Gastroesophageal sphincter (tissue), 4 donors: ENCODE measurements around the gene SLC49A3. TPM values are rescaled to one million over a fixed set of nuclear protein-coding genes. Genes with fewer than 3 reads are reported as not detected.

Experiments
- ATAC-seq: fragments of 150-250 bp; one replicate; pipeline ENCODE4 v1.9.1; 2016; ENCODE audit warnings: mild to moderate bottlenecking, moderate library complexity
- H3K27ac ChIP-seq, 4 donors: fragments of 200-600 bp; sonication (generic) in 3 of 4; 1 replicate in 3 of 4; 2 replicates in 1 of 4; pipeline ENCODE4 v1.5.1; 2016 to 2019
- H3K27me3 ChIP-seq: fragments of 200-600 bp; sonication (generic); one replicate; pipeline ENCODE4 v1.5.1; 2019
- H3K36me3 ChIP-seq, 2 donors: fragments of 200-600 bp; sonication (generic); one replicate each; pipeline ENCODE4 v1.5.1; 2019; ENCODE audit warnings: control low read depth in 1 of 2
- H3K4me1 ChIP-seq, 3 donors: fragments of 200-600 bp; sonication (generic); 1 replicate in 2 of 3; 2 replicates in 1 of 3; pipeline ENCODE4 v1.5.1; 2016 to 2019; ENCODE audit warnings: control low read depth in 2 of 3
- H3K4me3 ChIP-seq, 2 donors: fragments of 200-600 bp; sonication (generic); one replicate each; pipeline ENCODE4 v1.5.1; 2019; ENCODE audit warnings: mild to moderate bottlenecking in 1 of 2, moderate library complexity in 1 of 2
- H3K9me3 ChIP-seq, 3 donors: fragments of 200-600 bp; sonication (generic); one replicate each; pipeline ENCODE4 v1.5.1; 2017 to 2019; ENCODE audit warnings: control low read depth in 2 of 3
- CTCF ChIP-seq, 4 experiments: fragments of 200-600 bp in 2 of 4; fragments of 450-650 bp in 2 of 4; sonication (generic) in 1 of 4; IDR thresholded peaks; one replicate each; pipeline ENCODE4 v1.5.1; 2017 to 2019; ENCODE audit warnings: antibody characterized with exemption in 4 of 4, mild to moderate bottlenecking in 2 of 4, moderate library complexity in 2 of 4
- EP300 ChIP-seq: sonication (generic); formaldehyde crosslinking; IDR thresholded peaks from one replicate; pipeline ENCODE4 v1.6.1; 2017; ENCODE audit warnings: antibody characterized with exemption, mild to moderate bottlenecking
- POLR2A ChIP-seq, 2 donors: fragments of 450-650 bp; IDR thresholded peaks; one replicate each; pipeline ENCODE4 v1.6.1; 2017; ENCODE audit warnings: antibody characterized with exemption in 2 of 2, mild to moderate bottlenecking in 2 of 2, moderate library complexity in 1 of 2
- POLR2AphosphoS5 ChIP-seq: sonication (generic); formaldehyde crosslinking; IDR thresholded peaks from one replicate; pipeline ENCODE4 v1.6.1; 2017; ENCODE audit warnings: antibody characterized with exemption
- WGBS, 2 donors: methylation state at CpG; one replicate each; pipeline ENCODE4 v1.1.5; 2018; ENCODE audit warnings: low coverage in 1 of 2; 5-methylcytosine and 5-hydroxymethylcytosine counted together
- total RNA-seq, 4 donors: library from RNA; depleted of rRNA; stranded (reverse); fragments of >200 nt; gene quantifications; one replicate each; pipeline ENCODE4 v1.1.0, GENCODE V29; 2016

The SLC49A3 gene
- total RNA-seq, 4 donors from 2014 or later: 5.2 to 8.7 (median 7.8) TPM

GRCh38 chr4:683247-683897 lies 5.6 kb downstream of the SLC49A3 start:
- no peak overlapping the region for H3K4me3 ChIP-seq
- H3K4me1 ChIP-seq: peaks cover 0 to 57% (median 30%) of the 10 kb centered on the region in 3 donors
- no peak for ATAC-seq
- peak overlapping the region in 1 of 4 donors; percentile 29 for H3K27ac ChIP-seq
- H3K27me3 ChIP-seq: peaks cover 82% of the 10 kb centered on the region
- no peaks in the 10 kb centered on the region for H3K9me3 ChIP-seq
- no peak for TF ChIP-seq CTCF (IDR thresholded peaks at IDR 0.05)
- TF ChIP-seq EP300: no peak
- TF ChIP-seq POLR2A (IDR thresholded peaks at IDR 0.05): no peak
- no peak for TF ChIP-seq POLR2AphosphoS5
- H3K36me3 ChIP-seq: no peaks in the 10 kb centered on the region
- 20 to 76% methylated on average over 2 to 5 of the region's 25 CpGs for WGBS, 2 donors

DNA sequence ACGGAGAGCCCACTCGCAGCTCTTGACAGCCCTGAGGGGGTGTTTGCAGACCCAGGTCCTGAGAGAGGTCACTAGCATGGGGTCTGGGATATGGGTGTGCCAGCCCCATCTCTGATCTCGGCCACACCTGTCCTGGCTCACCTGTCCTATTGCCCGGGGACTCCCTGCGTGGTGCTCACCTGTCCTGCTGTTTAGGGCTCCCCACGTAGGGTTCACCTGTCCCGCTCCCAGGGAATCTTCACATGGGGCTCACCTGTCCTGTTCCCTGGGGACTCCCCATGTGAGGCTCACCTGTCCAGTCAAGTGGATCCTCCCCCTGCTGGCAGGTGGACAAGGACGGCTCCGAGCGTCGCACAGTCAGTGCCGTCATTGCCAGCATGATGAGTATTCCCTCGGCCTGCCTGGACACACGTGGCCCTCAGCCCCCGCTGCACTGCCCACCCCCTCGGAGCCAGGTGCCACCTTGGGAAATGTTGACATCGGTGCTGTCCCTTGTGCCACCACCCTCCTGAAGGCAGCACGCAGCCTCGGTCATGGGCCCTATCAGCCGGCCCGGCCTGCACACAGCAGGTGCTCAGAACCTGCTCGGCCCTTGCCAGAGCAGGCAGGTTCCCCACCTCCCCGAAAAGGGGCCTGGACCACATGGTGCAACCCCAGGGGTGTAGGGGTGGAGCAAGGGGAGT lies 6.3 kb downstream of the SLC49A3 start:
- H3K4me1 ChIP-seq: peaks cover 0 to 50% (median 23%) of the 10 kb centered on the region in 3 donors
- H3K36me3 ChIP-seq: no peaks in the 10 kb centered on the region
- H3K4me3 ChIP-seq: no peak overlapping the region
- H3K27ac ChIP-seq: no peak overlapping the region
- TF ChIP-seq CTCF (IDR thresholded peaks at IDR 0.05) (no peak), POLR2A (IDR thresholded peaks at IDR 0.05) (no peak)
- no peaks in the 10 kb centered on the region for H3K9me3 ChIP-seq
- 96% methylated on average over 5 of the region's 23 CpGs; no CpG with 5 or more reads in 1 of the 2 donors for WGBS, 2 donors
- H3K27me3 ChIP-seq: peaks cover 79% of the 10 kb centered on the region
- ATAC-seq: no peak

- no peak overlapping the region for H3K27ac ChIP-seq
- H3K36me3 ChIP-seq: no peaks in the 10 kb centered on the region
- peak; percentile 13 for ATAC-seq
- WGBS, 2 donors: no CpG with 5 or more reads among the region's 58 CpGs
- no peaks in the 10 kb centered on the region for H3K9me3 ChIP-seq
- H3K4me3 ChIP-seq: no peak overlapping the region
- H3K4me1 ChIP-seq: peaks cover 0 to 42% (median 19%) of the 10 kb centered on the region in 3 donors
- TF ChIP-seq POLR2AphosphoS5: no peak
- no peak for TF ChIP-seq POLR2A (IDR thresholded peaks at IDR 0.05)
- no peak for TF ChIP-seq CTCF (IDR thresholded peaks at IDR 0.05)
- no peak for TF ChIP-seq EP300
- H3K27me3 ChIP-seq: peaks cover 73% of the 10 kb centered on the region
Measured at GRCh38 chr4:681736-682451, 7.1 kb downstream of the SLC49A3 start.

DNA sequence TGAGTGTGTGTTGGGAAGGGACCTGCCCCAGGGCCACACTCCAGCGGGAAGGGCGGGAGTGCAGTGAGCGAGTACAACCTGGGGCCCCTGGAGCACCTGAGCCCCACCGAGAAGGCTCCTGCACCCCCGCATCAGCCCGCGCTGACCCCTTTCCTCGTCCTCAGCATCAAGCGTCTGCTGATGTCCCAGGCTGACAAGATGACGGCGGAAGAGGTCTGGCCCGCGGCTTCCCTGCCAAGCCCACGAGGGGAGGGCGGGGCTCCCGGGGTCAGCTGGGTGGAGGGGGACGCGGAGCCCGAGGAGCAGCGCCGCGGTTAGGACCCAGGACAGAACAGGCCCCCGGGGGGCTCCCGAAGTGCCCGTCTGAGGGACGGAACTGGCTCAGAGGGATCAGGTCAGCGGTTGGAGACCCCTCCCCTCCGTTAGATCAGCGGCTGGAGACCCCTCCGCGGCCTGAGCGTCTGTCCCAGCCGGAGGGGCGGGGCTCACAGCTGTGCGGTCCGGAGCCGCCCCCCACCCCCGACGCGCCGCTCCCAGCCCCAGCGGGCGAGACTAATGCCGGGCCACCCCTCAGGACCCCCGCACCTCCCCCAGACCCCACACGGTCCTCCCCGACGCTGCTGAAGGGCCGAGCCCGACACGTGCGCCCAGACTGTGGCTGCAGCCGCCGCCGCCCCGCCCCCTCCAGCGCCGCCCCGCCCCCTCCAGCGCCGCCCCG lies 7.9 kb downstream of the SLC49A3 start:
- peak overlapping the region; percentile 21 to 55 for H3K4me3 ChIP-seq
- peak overlapping the region in 3 of 4 donors; percentile 7 to 53 (median 50) for H3K27ac ChIP-seq
- 0% methylated on average over 9 of the region's 62 CpGs; no CpG with 5 or more reads in 1 of the 2 donors for WGBS, 2 donors
- peaks cover 67% of the 10 kb centered on the region for H3K27me3 ChIP-seq
- TF ChIP-seq CTCF (IDR thresholded peaks at IDR 0.05) (no peak), EP300 (no peak), POLR2AphosphoS5 (no peak), POLR2A (IDR thresholded peaks at IDR 0.05) (no peak)
- no peaks in the 10 kb centered on the region for H3K36me3 ChIP-seq
- H3K9me3 ChIP-seq: no peaks in the 10 kb centered on the region
- peak; percentile 75 for ATAC-seq
- H3K4me1 ChIP-seq: peaks cover 0 to 38% (median 14%) of the 10 kb centered on the region in 3 donors
